ENCODE results near the gene NPB.

DNA sequence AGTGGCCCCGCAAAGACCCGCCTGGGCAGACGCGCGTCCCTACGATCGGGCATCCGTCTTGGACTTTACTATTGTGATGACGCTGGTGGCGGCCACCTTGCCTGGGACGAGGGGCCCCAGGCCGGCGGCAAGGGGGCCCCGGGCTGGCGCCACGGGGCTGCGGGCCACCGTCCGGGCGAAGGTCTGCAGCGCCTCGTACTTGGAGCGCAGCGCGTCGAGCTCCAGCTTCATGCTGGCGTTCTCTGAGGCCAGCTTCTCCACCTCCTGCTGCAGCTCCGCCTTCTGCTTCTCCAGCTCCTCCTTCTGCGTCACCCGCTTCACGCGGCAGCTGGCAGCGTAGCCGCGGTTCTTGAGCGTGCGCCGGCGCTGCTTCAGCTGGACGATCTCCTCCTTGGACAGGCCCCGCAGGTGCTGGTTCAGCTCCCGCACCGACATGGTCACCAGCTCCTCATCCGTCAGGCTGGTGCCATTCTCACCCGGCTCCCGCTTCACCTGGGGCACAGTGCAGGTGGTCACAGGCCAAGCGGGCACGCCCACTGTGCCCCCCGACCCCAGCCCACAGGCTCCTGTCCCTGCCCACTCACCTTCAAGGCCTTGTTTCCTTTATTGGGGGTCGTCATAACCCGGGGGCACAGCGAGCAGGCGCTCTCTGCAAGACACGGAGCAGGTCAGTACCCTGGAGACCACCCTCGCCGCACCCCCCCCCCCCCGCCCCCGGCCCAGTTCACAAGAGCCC, 20.7 kb downstream of the NPB start:
- no peak for TF ChIP-seq EZH2 (IDR thresholded peaks at IDR 0.05; ENCODE audit: borderline replicate concordance, insufficient read depth, low read length, poor library complexity, severe bottlenecking)
- TF ChIP-seq POLR2AphosphoS5 (IDR thresholded peaks at IDR 0.05) = no peak
- no peak for TF ChIP-seq REST (IDR thresholded peaks at IDR 0.05; ENCODE audit: borderline replicate concordance)
